ENCODE measurements around the gene RAB7B. TPM values are rescaled to one million over a fixed set of nuclear protein-coding genes. Genes with fewer than 3 reads are reported as not detected.

The RAB7B gene
- total RNA-seq, 4 donors from 2014 or later = 4.8 to 12.6 (median 8.7) TPM

DNA sequence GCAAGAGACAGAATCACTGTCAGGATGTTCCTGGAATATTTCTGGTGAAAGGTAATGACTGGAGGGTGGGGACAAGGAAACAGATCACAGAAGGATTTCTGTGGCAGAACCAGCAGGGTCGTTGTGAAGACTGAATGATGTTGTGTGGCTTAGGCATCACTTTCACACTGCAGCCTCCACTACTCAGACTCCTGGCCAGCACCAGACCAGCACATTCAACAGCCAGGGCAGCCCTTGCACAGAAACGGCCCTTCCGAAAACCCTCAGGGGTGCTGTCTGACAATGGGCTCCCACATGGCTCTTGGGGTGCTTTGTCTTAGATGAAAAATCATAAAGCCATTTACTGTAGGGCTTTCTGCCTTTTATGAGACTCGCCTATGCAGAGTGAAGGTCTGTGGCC, 3.8 kb upstream of the RAB7B start:
- no peaks in the 10 kb centered on the region for H3K36me3 ChIP-seq
- 80 to 83% methylated on average over 4 of the region's 4 CpGs for WGBS, 2 donors
- no peak overlapping the region for H3K4me3 ChIP-seq (replicated peaks in 1 of 3)
- no peak overlapping the region for H3K27ac ChIP-seq
- no peak for DNase-seq
- no peaks in the 10 kb centered on the region for H3K27me3 ChIP-seq
- no peaks in the 10 kb centered on the region for H3K9me3 ChIP-seq
- intact Hi-C loops (cut with DNase I) = no loop called here
- TF ChIP-seq, protein P1, sequence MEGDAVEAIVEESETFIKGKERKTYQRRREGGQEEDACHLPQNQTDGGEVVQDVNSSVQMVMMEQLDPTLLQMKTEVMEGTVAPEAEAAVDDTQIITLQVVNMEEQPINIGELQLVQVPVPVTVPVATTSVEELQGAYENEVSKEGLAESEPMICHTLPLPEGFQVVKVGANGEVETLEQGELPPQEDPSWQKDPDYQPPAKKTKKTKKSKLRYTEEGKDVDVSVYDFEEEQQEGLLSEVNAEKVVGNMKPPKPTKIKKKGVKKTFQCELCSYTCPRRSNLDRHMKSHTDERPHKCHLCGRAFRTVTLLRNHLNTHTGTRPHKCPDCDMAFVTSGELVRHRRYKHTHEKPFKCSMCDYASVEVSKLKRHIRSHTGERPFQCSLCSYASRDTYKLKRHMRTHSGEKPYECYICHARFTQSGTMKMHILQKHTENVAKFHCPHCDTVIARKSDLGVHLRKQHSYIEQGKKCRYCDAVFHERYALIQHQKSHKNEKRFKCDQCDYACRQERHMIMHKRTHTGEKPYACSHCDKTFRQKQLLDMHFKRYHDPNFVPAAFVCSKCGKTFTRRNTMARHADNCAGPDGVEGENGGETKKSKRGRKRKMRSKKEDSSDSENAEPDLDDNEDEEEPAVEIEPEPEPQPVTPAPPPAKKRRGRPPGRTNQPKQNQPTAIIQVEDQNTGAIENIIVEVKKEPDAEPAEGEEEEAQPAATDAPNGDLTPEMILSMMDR (IDR thresholded peaks at IDR 0.05) = no peak
- TF ChIP-seq POLR2A (IDR thresholded peaks at IDR 0.05) = no peak
- H3K4me1 ChIP-seq = peaks cover 18 to 25% of the 10 kb centered on the region in 2 donors

DNA sequence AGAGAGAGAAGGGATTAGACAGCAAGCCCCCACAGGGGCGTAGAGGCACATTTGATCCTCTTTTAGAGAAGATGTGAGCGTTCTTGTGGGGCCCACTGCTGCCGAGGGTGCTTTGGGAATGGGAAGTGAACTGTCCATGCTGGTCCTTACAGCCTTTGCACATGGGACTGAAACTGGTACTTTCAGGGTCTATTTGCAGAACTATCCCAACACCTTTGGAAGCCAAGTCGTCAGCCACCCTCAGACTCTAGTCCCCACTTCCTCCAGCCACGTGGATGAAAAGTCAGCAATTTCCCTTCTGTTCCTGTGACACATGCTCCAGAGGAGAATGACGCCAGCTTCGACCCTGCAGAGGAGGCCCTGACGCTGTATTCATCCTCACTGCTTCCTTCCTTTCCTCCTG, 2.6 kb upstream of the RAB7B start:
- H3K27me3 ChIP-seq = no peaks in the 10 kb centered on the region
- WGBS, 2 donors = 77 to 79% methylated on average over 8 of the region's 8 CpGs
- H3K36me3 ChIP-seq = no peaks in the 10 kb centered on the region
- no peak overlapping the region for H3K4me3 ChIP-seq (replicated peaks in 1 of 3)
- DNase-seq = no peak
- peaks cover 28 to 34% of the 10 kb centered on the region in 2 donors for H3K4me1 ChIP-seq
- no peaks in the 10 kb centered on the region for H3K9me3 ChIP-seq
- H3K27ac ChIP-seq = no peak overlapping the region
- no peak for TF ChIP-seq POLR2A (IDR thresholded peaks at IDR 0.05)
- TF ChIP-seq, protein P1 (IDR thresholded peaks at IDR 0.05) = no peak
- intact Hi-C loops (cut with DNase I) = no loop called here

DNA sequence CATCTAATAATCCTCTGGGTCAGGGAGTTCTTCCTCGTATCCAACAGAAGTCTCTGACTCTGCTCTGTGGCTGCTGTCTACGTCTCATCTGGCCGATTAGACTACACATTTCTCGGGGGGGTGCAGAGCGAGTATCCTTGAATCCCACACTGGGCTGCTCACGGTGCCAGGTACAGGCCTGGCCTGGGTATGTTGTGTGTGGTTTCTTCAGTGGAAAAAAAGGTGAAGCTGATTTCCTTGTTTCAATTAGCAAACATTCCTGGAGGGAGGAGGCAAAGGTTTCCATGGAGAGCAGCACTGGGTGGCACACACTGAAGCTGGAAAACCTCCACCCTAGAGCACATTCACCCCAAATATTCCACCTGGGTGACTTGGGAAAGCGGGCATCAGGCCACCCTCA, 2.0 kb upstream of the RAB7B start:
- H3K36me3 ChIP-seq = no peaks in the 10 kb centered on the region

DNA sequence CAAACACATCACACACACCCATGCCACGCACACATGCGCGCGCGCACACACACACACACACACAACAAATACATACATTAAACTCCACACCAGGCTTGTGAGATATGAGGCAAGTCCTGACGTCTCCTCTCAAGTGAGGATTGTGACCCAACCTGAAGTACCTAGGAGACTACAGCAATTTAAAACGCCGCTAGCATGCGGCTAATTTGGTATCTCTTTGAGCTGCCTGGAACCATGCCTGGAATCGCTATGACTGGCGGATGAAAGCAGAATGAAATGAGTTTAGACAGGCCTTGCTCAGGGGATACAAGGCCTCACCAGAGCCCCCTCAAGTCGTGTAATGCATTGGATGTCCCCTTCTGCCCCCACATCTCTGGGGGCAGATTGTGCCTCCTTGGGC, 1.6 kb upstream of the RAB7B start:
- peaks cover 31 to 37% of the 10 kb centered on the region in 2 donors for H3K4me1 ChIP-seq
- intact Hi-C loops (cut with DNase I) = no loop called here
- no peaks in the 10 kb centered on the region for H3K27me3 ChIP-seq
- no peak overlapping the region for H3K27ac ChIP-seq
- WGBS, 2 donors = 71 to 79% methylated on average over 12 of the region's 12 CpGs
- TF ChIP-seq, protein P1 (IDR thresholded peaks at IDR 0.05) = no peak
- TF ChIP-seq POLR2A (IDR thresholded peaks at IDR 0.05) = no peak
- H3K36me3 ChIP-seq = no peaks in the 10 kb centered on the region
- no peaks in the 10 kb centered on the region for H3K9me3 ChIP-seq
- H3K4me3 ChIP-seq (replicated peaks in 1 of 3) = no peak overlapping the region
- DNase-seq = no peak

More for the DNA sequence above, 2.0 kb upstream of the RAB7B start:
- 87 to 90% methylated on average over 7 of the region's 7 CpGs for WGBS, 2 donors
- TF ChIP-seq, protein P1 (IDR thresholded peaks at IDR 0.05) = no peak
- TF ChIP-seq POLR2A (IDR thresholded peaks at IDR 0.05) = no peak
- intact Hi-C loops (cut with DNase I) = no loop called here
- H3K4me1 ChIP-seq = peaks cover 31 to 37% of the 10 kb centered on the region in 2 donors
- no peaks in the 10 kb centered on the region for H3K9me3 ChIP-seq
- DNase-seq = no peak
- H3K27ac ChIP-seq = no peak overlapping the region
- H3K4me3 ChIP-seq (replicated peaks in 1 of 3) = no peak overlapping the region
- no peaks in the 10 kb centered on the region for H3K27me3 ChIP-seq

DNA sequence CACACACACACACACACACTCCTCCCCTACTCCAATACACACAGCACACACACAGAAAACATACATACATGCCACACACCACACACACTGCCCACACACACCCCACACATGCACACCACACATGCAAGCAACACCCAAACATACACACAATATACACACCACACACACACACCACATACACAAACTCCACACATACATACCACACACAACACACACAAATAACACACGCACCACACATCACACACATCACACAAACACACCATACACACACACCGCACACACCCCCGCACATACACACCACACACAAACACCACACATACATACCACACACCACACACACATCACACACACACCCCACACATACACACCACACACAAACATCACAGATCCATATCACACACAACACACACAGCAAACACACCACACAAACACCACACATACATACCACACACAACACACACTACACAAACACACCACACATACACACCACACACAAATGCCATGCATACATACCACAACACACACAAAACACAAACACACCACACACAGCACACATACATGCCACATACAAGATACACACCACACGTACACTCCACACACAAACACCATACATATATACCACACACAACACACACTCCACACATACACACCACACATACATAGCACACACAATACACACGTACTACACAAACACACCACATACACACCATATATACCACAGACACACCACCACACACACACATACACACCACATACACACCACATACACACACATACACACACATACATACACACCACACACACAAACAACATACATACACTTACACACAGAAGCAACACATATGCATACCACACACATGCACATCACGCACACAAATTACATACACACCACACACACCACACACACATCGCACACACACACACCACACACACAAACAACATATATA, 932 bp upstream of the RAB7B start:
- H3K4me3 ChIP-seq (replicated peaks in 1 of 3) = no peak overlapping the region
- peaks cover 31 to 37% of the 10 kb centered on the region in 2 donors for H3K4me1 ChIP-seq
- peak overlapping the region in 1 of 3 donors; percentile 81 for H3K27ac ChIP-seq
- TF ChIP-seq POLR2A (IDR thresholded peaks at IDR 0.05) = no peak
- TF ChIP-seq, protein P1 (IDR thresholded peaks at IDR 0.05) = no peak
- WGBS, 2 donors = 96 to 98% methylated on average over 7 of the region's 7 CpGs
- no peaks in the 10 kb centered on the region for H3K9me3 ChIP-seq
- H3K36me3 ChIP-seq = no peaks in the 10 kb centered on the region
- intact Hi-C loops (cut with DNase I) = no loop called here
- no peak for DNase-seq
- H3K27me3 ChIP-seq = no peaks in the 10 kb centered on the region
